Measurements from ENCODE around the gene IFTAP. TPM values are rescaled to one million over a fixed set of nuclear protein-coding genes. Genes with fewer than 3 reads are reported as not detected.
"Not testable (repeated sequence)": the region's sequence is repeated elsewhere in the genome, so short reads cannot be mapped to it uniquely, and the experiment has no call there.

The IFTAP gene
- total RNA-seq, 1 donor from 2014 or later: 41.1 TPM

GRCh38 chr11:36628141-36628540 lies 33.8 kb downstream of the IFTAP start:
- DNase-seq (ENCODE audit: low spot score): no peak
- intact Hi-C loops (cut with DNase I): no loop called here

- DNase-seq (ENCODE audit: low spot score): no peak
- intact Hi-C loops (cut with DNase I): no loop called here
Measured at GRCh38 chr11:36628765-36629244, 34.5 kb downstream of the IFTAP start.

- intact Hi-C loops (cut with DNase I): no loop called here
- DNase-seq (ENCODE audit: low spot score): no peak
Measured at GRCh38 chr11:36631774-36632173, 37.5 kb downstream of the IFTAP start.

GRCh38 chr11:36635066-36635862 lies 41.0 kb downstream of the IFTAP start:
- intact Hi-C loops (cut with DNase I): no loop called here
- no peak for DNase-seq (ENCODE audit: low spot score)

- no peak for DNase-seq (ENCODE audit: low spot score)
- intact Hi-C loops (cut with DNase I): no loop called here
Measured at GRCh38 chr11:36638556-36638955, 44.3 kb downstream of the IFTAP start.

GRCh38 chr11:36657610-36658267 lies 63.4 kb downstream of the IFTAP start:
- no peak for DNase-seq (ENCODE audit: low spot score)
- intact Hi-C loops (cut with DNase I): no loop called here

GRCh38 chr11:36661359-36661758 lies 67.1 kb downstream of the IFTAP start:
- intact Hi-C loops (cut with DNase I); DNase-seq (ENCODE audit: low spot score): not testable (repeated sequence)

- intact Hi-C loops (cut with DNase I): loop anchor here (1.0 kb wide), 1 partner anchor 109 kb away; no protein-coding TSS in a partner anchor
- DNase-seq (ENCODE audit: low spot score): no peak
Measured at GRCh38 chr11:36672815-36673450, 78.6 kb downstream of the IFTAP start.

GRCh38 chr11:36679547-36679946 lies 85.2 kb downstream of the IFTAP start:
- DNase-seq (ENCODE audit: low spot score); intact Hi-C loops (cut with DNase I): not testable (repeated sequence)

GRCh38 chr11:36683818-36684217 lies 89.5 kb downstream of the IFTAP start:
- no peak for DNase-seq (ENCODE audit: low spot score)
- intact Hi-C loops (cut with DNase I): no loop called here

GRCh38 chr11:36684840-36685801 lies 90.8 kb downstream of the IFTAP start:
- DNase-seq (ENCODE audit: low spot score): no peak
- intact Hi-C loops (cut with DNase I): no loop called here

- no peak for DNase-seq (ENCODE audit: low spot score)
- intact Hi-C loops (cut with DNase I): no loop called here
Measured at GRCh38 chr11:36688132-36688531, 93.8 kb downstream of the IFTAP start.

GRCh38 chr11:36688571-36689291 lies 94.4 kb downstream of the IFTAP start:
- DNase-seq (ENCODE audit: low spot score): no peak
- intact Hi-C loops (cut with DNase I): no loop called here

GRCh38 chr11:36689442-36689841 lies 95.1 kb downstream of the IFTAP start:
- intact Hi-C loops (cut with DNase I): no loop called here
- no peak for DNase-seq (ENCODE audit: low spot score)

GRCh38 chr11:36692704-36693103 lies 98.4 kb downstream of the IFTAP start:
- DNase-seq (ENCODE audit: low spot score): no peak
- intact Hi-C loops (cut with DNase I): no loop called here

- no peak for DNase-seq (ENCODE audit: low spot score)
- intact Hi-C loops (cut with DNase I): no loop called here
Measured at GRCh38 chr11:36693139-36693843, 99.0 kb downstream of the IFTAP start.

- intact Hi-C loops (cut with DNase I): no loop called here
Measured at GRCh38 chr11:36695111-36695510, 100.8 kb downstream of the IFTAP start.

GRCh38 chr11:36695571-36695970 lies 101.3 kb downstream of the IFTAP start:
- intact Hi-C loops (cut with DNase I): no loop called here
- DNase-seq (ENCODE audit: low spot score): no peak

More at GRCh38 chr11:36695111-36695510, 100.8 kb downstream of the IFTAP start:
- no peak for DNase-seq (ENCODE audit: low spot score)

Measured in cardiac septum (tissue), 1 donor.